Effector memory CD8-positive, alpha-beta T cell (primary cell): ENCODE measurements around the gene POP7.
"Not testable (repeated sequence)": the region's sequence is repeated elsewhere in the genome, so short reads cannot be mapped to it uniquely, and the experiment has no call there.

Source experiments
- ATAC-seq: fragments of 150-1000 bp; cut with Tn5 transposase; replicated peaks from 2 replicates; pipeline ENCODE4 v1.10.0; 2021; ENCODE audit warnings: mild to moderate bottlenecking, moderate library complexity
- DNase-seq, 3 experiments: peaks; one replicate each; pipeline ENCODE4 v3.0.0; 2021
- H3K27ac Mint-ChIP-seq, 2 donors: one replicate each; pipeline ENCODE4 v1.8.0; 2022; ENCODE audit warnings: mild to moderate bottlenecking in 2 of 2, mixed read lengths in 2 of 2, moderate library complexity in 2 of 2
- H3K27me3 Mint-ChIP-seq, 2 donors: one replicate each; pipeline ENCODE4 v1.8.0; 2022; ENCODE audit warnings: mixed read lengths in 2 of 2
- H3K36me3 Mint-ChIP-seq: one replicate; pipeline ENCODE4 v1.8.0; 2022; ENCODE audit warnings: mild to moderate bottlenecking, moderate library complexity, mixed read lengths; ENCODE audit not compliant: insufficient read depth
- H3K4me1 Mint-ChIP-seq, 2 donors: one replicate each; pipeline ENCODE4 v1.8.0; 2022; ENCODE audit warnings: low read depth in 2 of 2, mixed read lengths in 2 of 2
- H3K4me3 Mint-ChIP-seq, 2 donors: one replicate each; pipeline ENCODE4 v1.8.0; 2022; ENCODE audit warnings: mild to moderate bottlenecking in 2 of 2, mixed read lengths in 2 of 2, moderate library complexity in 2 of 2
- H3K9me3 Mint-ChIP-seq, 2 donors: one replicate each; pipeline ENCODE4 v1.8.0; 2022; ENCODE audit warnings: mixed read lengths in 2 of 2

The POP7 gene

GRCh38 chr7:100714725-100715124 is 8.8 kb downstream of the POP7 start:
- no peak for ATAC-seq
- H3K27ac Mint-ChIP-seq = no peak overlapping the region

GRCh38 chr7:100717073-100717472 is 11.2 kb downstream of the POP7 start:
- DNase-seq, H3K4me3 Mint-ChIP-seq, H3K4me1 Mint-ChIP-seq, ATAC-seq, H3K27ac Mint-ChIP-seq, H3K36me3 Mint-ChIP-seq, H3K9me3 Mint-ChIP-seq: not testable (repeated sequence)
- H3K27me3 Mint-ChIP-seq = peaks cover 36 to 66% of the 10 kb centered on the region in 2 donors

More at GRCh38 chr7:100714725-100715124, 8.8 kb downstream of the POP7 start:
- no peak overlapping the region for H3K4me3 Mint-ChIP-seq
- DNase-seq = no peak
- H3K27me3 Mint-ChIP-seq = peaks cover 18 to 44% of the 10 kb centered on the region in 2 donors
- no peaks in the 10 kb centered on the region for H3K36me3 Mint-ChIP-seq
- no peaks in the 10 kb centered on the region for H3K4me1 Mint-ChIP-seq
- peaks cover 0 to 2% of the 10 kb centered on the region in 2 donors for H3K9me3 Mint-ChIP-seq

- peaks cover 0 to 2% of the 10 kb centered on the region in 2 donors for H3K9me3 Mint-ChIP-seq
- no peaks in the 10 kb centered on the region for H3K36me3 Mint-ChIP-seq
- H3K27me3 Mint-ChIP-seq = peaks cover 56 to 93% of the 10 kb centered on the region in 2 donors
- no peak overlapping the region for H3K27ac Mint-ChIP-seq
- H3K4me1 Mint-ChIP-seq = no peaks in the 10 kb centered on the region
- ATAC-seq = no peak
- no peak for DNase-seq
- no peak overlapping the region for H3K4me3 Mint-ChIP-seq
Measured at GRCh38 chr7:100719523-100720278, 13.8 kb downstream of the POP7 start.

- peaks cover 0 to 3% of the 10 kb centered on the region in 2 donors for H3K4me1 Mint-ChIP-seq
- no peak within 1 kb of the TSS for H3K27ac Mint-ChIP-seq
- ATAC-seq (no peak), DNase-seq (no peak)
- peaks cover 0 to 2% of the 10 kb centered on the region in 2 donors for H3K9me3 Mint-ChIP-seq
- no peak within 1 kb of the TSS for H3K4me3 Mint-ChIP-seq
- H3K27me3 Mint-ChIP-seq = peaks cover 56 to 92% of the 10 kb centered on the region in 2 donors
- no peaks in the 10 kb centered on the region for H3K36me3 Mint-ChIP-seq
Measured at GRCh38 chr7:100720279-100720670, 14.4 kb downstream of the POP7 start, which contains the start of gene EPO. EPO (plus strand) TSS chr7:100720468; CDS start chr7:100720981, 513 bp downstream.

GRCh38 chr7:100720671-100721504 is 15.0 kb downstream of the POP7 start:
- DNase-seq = no peak
- H3K36me3 Mint-ChIP-seq = no peaks in the 10 kb centered on the region

GRCh38 chr7:100721505-100721812 is 15.5 kb downstream of the POP7 start:
- no peak for ATAC-seq

More at GRCh38 chr7:100720671-100721504, 15.0 kb downstream of the POP7 start:
- ATAC-seq = no peak
- peaks cover 0 to 2% of the 10 kb centered on the region in 2 donors for H3K9me3 Mint-ChIP-seq
- H3K27ac Mint-ChIP-seq = no peak overlapping the region
- H3K4me1 Mint-ChIP-seq = peaks cover 0 to 5% of the 10 kb centered on the region in 2 donors
- H3K4me3 Mint-ChIP-seq = no peak overlapping the region
- peaks cover 56 to 86% of the 10 kb centered on the region in 2 donors for H3K27me3 Mint-ChIP-seq

GRCh38 chr7:100722480-100723212 is 16.7 kb downstream of the POP7 start:
- Mint-ChIP-seq H3K27me3 (peaks cover 60 to 80% of the 10 kb centered on the region in 2 donors), H3K27ac (no peak overlapping the region)
- ATAC-seq = no peak

More at GRCh38 chr7:100721505-100721812, 15.5 kb downstream of the POP7 start:
- Mint-ChIP-seq H3K27ac (no peak overlapping the region), H3K9me3 (peaks cover 0 to 2% of the 10 kb centered on the region in 2 donors), H3K36me3 (no peaks in the 10 kb centered on the region), H3K4me3 (no peak overlapping the region), H3K4me1 (peaks cover 0 to 5% of the 10 kb centered on the region in 2 donors), H3K27me3 (peaks cover 56 to 85% of the 10 kb centered on the region in 2 donors)
- DNase-seq = no peak

GRCh38 chr7:100723732-100724275 is 17.9 kb downstream of the POP7 start:
- Mint-ChIP-seq H3K4me1 (peaks cover 0 to 5% of the 10 kb centered on the region in 2 donors), H3K4me3 (no peak overlapping the region), H3K9me3 (no peaks in the 10 kb centered on the region), H3K27me3 (peaks cover 58 to 80% of the 10 kb centered on the region in 2 donors), H3K27ac (no peak overlapping the region), H3K36me3 (no peaks in the 10 kb centered on the region)
- ATAC-seq (no peak), DNase-seq (no peak)

More at GRCh38 chr7:100722480-100723212, 16.7 kb downstream of the POP7 start:
- peaks cover 0 to 2% of the 10 kb centered on the region in 2 donors for H3K9me3 Mint-ChIP-seq
- no peak for DNase-seq
- no peaks in the 10 kb centered on the region for H3K36me3 Mint-ChIP-seq
- no peak overlapping the region for H3K4me3 Mint-ChIP-seq
- peaks cover 0 to 5% of the 10 kb centered on the region in 2 donors for H3K4me1 Mint-ChIP-seq

GRCh38 chr7:100724364-100724763 is 18.4 kb downstream of the POP7 start:
- peaks cover 53 to 76% of the 10 kb centered on the region in 2 donors for H3K27me3 Mint-ChIP-seq
- H3K4me3 Mint-ChIP-seq, ATAC-seq, H3K9me3 Mint-ChIP-seq, DNase-seq, H3K27ac Mint-ChIP-seq, H3K36me3 Mint-ChIP-seq, H3K4me1 Mint-ChIP-seq: not testable (repeated sequence)

GRCh38 chr7:100726996-100727761 is 21.3 kb downstream of the POP7 start:
- H3K27ac Mint-ChIP-seq = no peak overlapping the region
- H3K36me3 Mint-ChIP-seq = no peaks in the 10 kb centered on the region
- H3K9me3 Mint-ChIP-seq = no peaks in the 10 kb centered on the region
- H3K4me1 Mint-ChIP-seq = peaks cover 0 to 5% of the 10 kb centered on the region in 2 donors
- no peak overlapping the region for H3K4me3 Mint-ChIP-seq
- no peak for ATAC-seq
- H3K27me3 Mint-ChIP-seq = peaks cover 33 to 67% of the 10 kb centered on the region in 2 donors
- no peak for DNase-seq

- Mint-ChIP-seq H3K9me3 (no peaks in the 10 kb centered on the region), H3K4me1 (peaks cover 0 to 5% of the 10 kb centered on the region in 2 donors), H3K27me3 (peaks cover 22 to 63% of the 10 kb centered on the region in 2 donors), H3K4me3 (no peak overlapping the region), H3K27ac (no peak overlapping the region), H3K36me3 (no peaks in the 10 kb centered on the region)
- no peak for DNase-seq
- ATAC-seq = no peak
Measured at GRCh38 chr7:100728196-100728595, 22.3 kb downstream of the POP7 start.

GRCh38 chr7:100730136-100730800 is 24.3 kb downstream of the POP7 start:
- H3K27ac Mint-ChIP-seq = no peak overlapping the region
- ATAC-seq (no peak), DNase-seq (no peak)
- H3K4me1 Mint-ChIP-seq = peaks cover 0 to 2% of the 10 kb centered on the region in 2 donors
- H3K4me3 Mint-ChIP-seq = no peak overlapping the region
- H3K9me3 Mint-ChIP-seq = no peaks in the 10 kb centered on the region
- peaks cover 20 to 66% of the 10 kb centered on the region in 2 donors for H3K27me3 Mint-ChIP-seq
- H3K36me3 Mint-ChIP-seq = no peaks in the 10 kb centered on the region
